ENCODE measurements around the gene NFATC1.
A peak's percentile ranks its signal among the peaks of the same experiment; 100 is the strongest.

The NFATC1 gene

GRCh38 chr18:79403723-79404566 lies 8.2 kb downstream of the NFATC1 start:
- Histone ChIP-seq H3K9ac (ENCODE audit: insufficient read length, low read depth) (peak overlapping the region; percentile 2), H3K27me3 (ENCODE audit: insufficient read depth, insufficient read length) (peaks cover 9% of the 10 kb centered on the region), H3K4me1 (ENCODE audit: insufficient read depth, insufficient read length) (peaks cover 2% of the 10 kb centered on the region), H3K4me3 (ENCODE audit: insufficient read length, low read depth) (no peak overlapping the region), H3K9me3 (ENCODE audit: insufficient read depth, low read length) (no peaks in the 10 kb centered on the region), H3K36me3 (ENCODE audit: insufficient read depth, insufficient read length, low read length) (no peaks in the 10 kb centered on the region)
- DNase-seq (ENCODE audit: low read depth, low spot score) = no peak
- TF ChIP-seq YY1 (IDR thresholded peaks at IDR 0.05; ENCODE audit: insufficient read depth, insufficient read length) (no peak), ZNF274 (IDR thresholded peaks at IDR 0.05; ENCODE audit: low read depth, low read length) (no peak), SUZ12 (IDR thresholded peaks at IDR 0.05; ENCODE audit: extremely low read depth, insufficient read depth, insufficient read length) (no peak)

- peak overlapping the region; percentile 2 for H3K9ac ChIP-seq (ENCODE audit: insufficient read length, low read depth)
- no peak for TF ChIP-seq ZNF274 (IDR thresholded peaks at IDR 0.05; ENCODE audit: low read depth, low read length)
- TF ChIP-seq YY1 (IDR thresholded peaks at IDR 0.05; ENCODE audit: insufficient read depth, insufficient read length) = no peak
- TF ChIP-seq SUZ12 (IDR thresholded peaks at IDR 0.05; ENCODE audit: extremely low read depth, insufficient read depth, insufficient read length) = no peak
- no peaks in the 10 kb centered on the region for H3K36me3 ChIP-seq (ENCODE audit: insufficient read depth, insufficient read length, low read length)
- H3K9me3 ChIP-seq (ENCODE audit: insufficient read depth, low read length) = no peaks in the 10 kb centered on the region
- H3K4me1 ChIP-seq (ENCODE audit: insufficient read depth, insufficient read length) = peaks cover 2% of the 10 kb centered on the region
- H3K27me3 ChIP-seq (ENCODE audit: insufficient read depth, insufficient read length) = peaks cover 3% of the 10 kb centered on the region
- DNase-seq (ENCODE audit: low read depth, low spot score) = no peak
- H3K4me3 ChIP-seq (ENCODE audit: insufficient read length, low read depth) = no peak overlapping the region
These were observed 8.8 kb downstream of the NFATC1 start for GRCh38 chr18:79404567-79404910.

GRCh38 chr18:79405019-79405780 lies 9.5 kb downstream of the NFATC1 start:
- H3K4me3 ChIP-seq (ENCODE audit: insufficient read length, low read depth) = no peak overlapping the region
- H3K9ac ChIP-seq (ENCODE audit: insufficient read length, low read depth) = no peak overlapping the region
- TF ChIP-seq SUZ12 (IDR thresholded peaks at IDR 0.05; ENCODE audit: extremely low read depth, insufficient read depth, insufficient read length) (no peak), YY1 (IDR thresholded peaks at IDR 0.05; ENCODE audit: insufficient read depth, insufficient read length) (no peak), ZNF274 (IDR thresholded peaks at IDR 0.05; ENCODE audit: low read depth, low read length) (no peak)
- no peaks in the 10 kb centered on the region for H3K27me3 ChIP-seq (ENCODE audit: insufficient read depth, insufficient read length)
- H3K36me3 ChIP-seq (ENCODE audit: insufficient read depth, insufficient read length, low read length) = no peaks in the 10 kb centered on the region
- no peaks in the 10 kb centered on the region for H3K9me3 ChIP-seq (ENCODE audit: insufficient read depth, low read length)
- DNase-seq (ENCODE audit: low read depth, low spot score) = no peak
- H3K4me1 ChIP-seq (ENCODE audit: insufficient read depth, insufficient read length) = peaks cover 2% of the 10 kb centered on the region

- H3K9ac ChIP-seq (ENCODE audit: insufficient read length, low read depth) = no peak overlapping the region
- peaks cover 7% of the 10 kb centered on the region for H3K36me3 ChIP-seq (ENCODE audit: insufficient read depth, insufficient read length, low read length)
- H3K9me3 ChIP-seq (ENCODE audit: insufficient read depth, low read length) = no peaks in the 10 kb centered on the region
- no peaks in the 10 kb centered on the region for H3K27me3 ChIP-seq (ENCODE audit: insufficient read depth, insufficient read length)
- TF ChIP-seq ZNF274 (IDR thresholded peaks at IDR 0.05; ENCODE audit: low read depth, low read length) = no peak
- DNase-seq (ENCODE audit: low read depth, low spot score) = no peak
- H3K4me3 ChIP-seq (ENCODE audit: insufficient read length, low read depth) = no peak overlapping the region
- peaks cover 2% of the 10 kb centered on the region for H3K4me1 ChIP-seq (ENCODE audit: insufficient read depth, insufficient read length)
These were observed 10.2 kb downstream of the NFATC1 start for GRCh38 chr18:79405781-79406575.

- Histone ChIP-seq H3K9me3 (ENCODE audit: insufficient read depth, low read length) (no peaks in the 10 kb centered on the region), H3K4me1 (ENCODE audit: insufficient read depth, insufficient read length) (peaks cover 2% of the 10 kb centered on the region), H3K36me3 (ENCODE audit: insufficient read depth, insufficient read length, low read length) (peaks cover 13% of the 10 kb centered on the region), H3K4me3 (ENCODE audit: insufficient read length, low read depth) (no peak overlapping the region), H3K9ac (ENCODE audit: insufficient read length, low read depth) (no peak overlapping the region), H3K27me3 (ENCODE audit: insufficient read depth, insufficient read length) (no peaks in the 10 kb centered on the region)
- no peak for TF ChIP-seq YY1 (IDR thresholded peaks at IDR 0.05; ENCODE audit: insufficient read depth, insufficient read length)
- no peak for TF ChIP-seq SUZ12 (IDR thresholded peaks at IDR 0.05; ENCODE audit: extremely low read depth, insufficient read depth, insufficient read length)
- TF ChIP-seq ZNF274 (IDR thresholded peaks at IDR 0.05; ENCODE audit: low read depth, low read length) = no peak
- DNase-seq (ENCODE audit: low read depth, low spot score) = no peak
These were observed 11.0 kb downstream of the NFATC1 start for GRCh38 chr18:79406708-79407107.

- no peak overlapping the region for H3K4me3 ChIP-seq (ENCODE audit: insufficient read length, low read depth)
- TF ChIP-seq SUZ12 (IDR thresholded peaks at IDR 0.05; ENCODE audit: extremely low read depth, insufficient read depth, insufficient read length) = no peak
- no peak for TF ChIP-seq ZNF274 (IDR thresholded peaks at IDR 0.05; ENCODE audit: low read depth, low read length)
- TF ChIP-seq YY1 (IDR thresholded peaks at IDR 0.05; ENCODE audit: insufficient read depth, insufficient read length) = no peak
- peaks cover 11% of the 10 kb centered on the region for H3K4me1 ChIP-seq (ENCODE audit: insufficient read depth, insufficient read length)
- no peaks in the 10 kb centered on the region for H3K9me3 ChIP-seq (ENCODE audit: insufficient read depth, low read length)
- H3K36me3 ChIP-seq (ENCODE audit: insufficient read depth, insufficient read length, low read length) = peaks cover 33% of the 10 kb centered on the region
- no peaks in the 10 kb centered on the region for H3K27me3 ChIP-seq (ENCODE audit: insufficient read depth, insufficient read length)
- no peak for DNase-seq (ENCODE audit: low read depth, low spot score)
- no peak overlapping the region for H3K9ac ChIP-seq (ENCODE audit: insufficient read length, low read depth)
These were observed 13.6 kb downstream of the NFATC1 start for GRCh38 chr18:79409313-79409712.

Data from NT2/D1 (cell line).